H9 (cell line): ENCODE measurements around the gene KCNN3. TPM values are rescaled to one million over a fixed set of nuclear protein-coding genes. Genes with fewer than 3 reads are reported as not detected.

Experiments used
- DNase-seq: peaks from one replicate; pipeline ENCODE4 v3.0.0-alpha.2; 2017
- H2AFZ ChIP-seq: one replicate; pipeline ENCODE4 v1.6.1; 2013; ENCODE audit warnings: mild to moderate bottlenecking, low read length, control low read depth, moderate library complexity
- H2AK5ac ChIP-seq: 2 replicates; pipeline ENCODE4 v1.6.1; 2013; ENCODE audit warnings: low read length, control low read depth, mixed read lengths; ENCODE audit not compliant: insufficient read length
- H2BK120ac ChIP-seq: one replicate; pipeline ENCODE4 v1.6.1; 2013; ENCODE audit warnings: low read depth, mild to moderate bottlenecking, low read length, control low read depth, inconsistent platforms; ENCODE audit not compliant: poor library complexity, severe bottlenecking
- H2BK12ac ChIP-seq: 2 replicates; pipeline ENCODE4 v1.6.1; 2013; ENCODE audit warnings: low read length, control low read depth, mixed read lengths, low read depth; ENCODE audit not compliant: insufficient read length
- H2BK15ac ChIP-seq: 2 replicates; pipeline ENCODE4 v1.6.1; 2013; ENCODE audit warnings: low read depth, low read length, control low read depth
- H2BK20ac ChIP-seq: one replicate; pipeline ENCODE4 v1.6.1; 2013; ENCODE audit warnings: low read depth, mild to moderate bottlenecking, low read length, control low read depth, inconsistent platforms; ENCODE audit not compliant: poor library complexity, severe bottlenecking
- H2BK5ac ChIP-seq: 2 replicates; pipeline ENCODE4 v1.6.1; 2013; ENCODE audit warnings: low read length, control low read depth, mixed read lengths; ENCODE audit not compliant: insufficient read length
- H3K14ac ChIP-seq: 2 replicates; pipeline ENCODE4 v1.6.1; 2013; ENCODE audit warnings: low read length, control low read depth; ENCODE audit not compliant: insufficient read depth
- H3K18ac ChIP-seq: 2 replicates; pipeline ENCODE4 v1.6.1; 2013; ENCODE audit warnings: low read depth, mild to moderate bottlenecking, mixed read lengths, low read length, control low read depth; ENCODE audit not compliant: insufficient read length
- H3K23ac ChIP-seq: 2 replicates; pipeline ENCODE4 v1.6.1; 2013; ENCODE audit warnings: low read length, control low read depth, mixed read lengths, low read depth; ENCODE audit not compliant: insufficient read length
- H3K23me2 ChIP-seq: 2 replicates; pipeline ENCODE4 v1.6.1; 2013; ENCODE audit warnings: low read depth, mild to moderate bottlenecking, mixed read lengths, low read length, control low read depth; ENCODE audit not compliant: insufficient read length, poor library complexity, severe bottlenecking
- H3K27ac ChIP-seq: 2 replicates; pipeline ENCODE4 v1.5.1; 2013; ENCODE audit warnings: low read length, control low read depth, mixed read lengths, low read depth; ENCODE audit not compliant: insufficient read length
- H3K27me3 ChIP-seq: 2 replicates; pipeline ENCODE4 v1.6.1; 2013; ENCODE audit warnings: low read length, control low read depth, inconsistent platforms; ENCODE audit not compliant: insufficient read depth
- H3K4ac ChIP-seq: 2 replicates; pipeline ENCODE4 v1.6.1; 2013; ENCODE audit warnings: low read depth, mild to moderate bottlenecking, control low read depth, inconsistent platforms, low read length, moderate library complexity
- H3K4me1 ChIP-seq: 2 replicates; pipeline ENCODE4 v1.6.1; 2013; ENCODE audit warnings: low read length, control low read depth, inconsistent platforms; ENCODE audit not compliant: insufficient read depth
- H3K4me2 ChIP-seq: 2 replicates; pipeline ENCODE4 v1.6.1; 2013; ENCODE audit warnings: low read length, control low read depth, mixed read lengths; ENCODE audit not compliant: insufficient read length, insufficient read depth
- H3K56ac ChIP-seq: 2 replicates; pipeline ENCODE4 v1.6.1; 2013; ENCODE audit warnings: low read depth, mild to moderate bottlenecking, mixed read lengths, low read length, control low read depth; ENCODE audit not compliant: insufficient read length
- H3K79me1 ChIP-seq: 2 replicates; pipeline ENCODE4 v1.6.1; 2013; ENCODE audit warnings: low read depth, mild to moderate bottlenecking, moderate library complexity, low read length, control low read depth, inconsistent platforms; ENCODE audit not compliant: insufficient read depth, poor library complexity, severe bottlenecking
- H3K79me2 ChIP-seq: 2 replicates; pipeline ENCODE4 v1.6.1; 2013; ENCODE audit warnings: low read length, control low read depth, inconsistent platforms; ENCODE audit not compliant: insufficient read depth
- H3K9ac ChIP-seq: 2 replicates; pipeline ENCODE4 v1.6.1; 2013; ENCODE audit warnings: low read length, control low read depth, mixed read lengths; ENCODE audit not compliant: insufficient read length; ENCODE audit errors: extremely low read depth
- H3K9me3 ChIP-seq: one replicate; pipeline ENCODE4 v1.6.1; 2013; ENCODE audit warnings: low read depth, low read length, inconsistent platforms; ENCODE audit not compliant: control insufficient read depth
- H3T11ph ChIP-seq: one replicate; pipeline ENCODE4 v1.6.1; 2013; ENCODE audit warnings: mild to moderate bottlenecking, low read length, control low read depth, inconsistent platforms
- H4K20me1 ChIP-seq: one replicate; pipeline ENCODE4 v1.6.1; 2013; ENCODE audit not compliant: control insufficient read depth, insufficient read length, insufficient read depth
- H4K5ac ChIP-seq: 2 replicates; pipeline ENCODE4 v1.6.1; 2013; ENCODE audit warnings: low read depth, mild to moderate bottlenecking, mixed read lengths, low read length, control low read depth; ENCODE audit not compliant: insufficient read length
- H4K8ac ChIP-seq: replicated peaks from 2 replicates; pipeline ENCODE4 v1.6.1; 2013; ENCODE audit warnings: low read length, control low read depth, mixed read lengths, low read depth; ENCODE audit not compliant: insufficient read length
- H4K91ac ChIP-seq: 2 replicates; pipeline ENCODE4 v1.6.1; 2013; ENCODE audit warnings: low read depth, mild to moderate bottlenecking, moderate library complexity, mixed read lengths, low read length, control low read depth; ENCODE audit not compliant: insufficient read length
- H3K27ac Mint-ChIP-seq, 3 experiments: 2 replicates in 2 of 3; 3 replicates in 1 of 3; pipeline ENCODE4 v1.8.0; 2020 to 2021; ENCODE audit warnings: mixed read lengths in 3 of 3, mild to moderate bottlenecking in 1 of 3, moderate library complexity in 1 of 3
- H3K27me3 Mint-ChIP-seq: 2 replicates; pipeline ENCODE4 v1.8.0; 2021; ENCODE audit warnings: low read depth, mild to moderate bottlenecking, moderate library complexity, mixed read lengths
- H3K36me3 Mint-ChIP-seq, 3 experiments: 2 replicates in 2 of 3; 3 replicates in 1 of 3; pipeline ENCODE4 v1.8.0; 2020 to 2021; ENCODE audit warnings: low read depth in 3 of 3, mixed read lengths in 3 of 3; ENCODE audit not compliant: insufficient read depth in 1 of 3
- H3K4me1 Mint-ChIP-seq, 2 experiments: 2 replicates each; pipeline ENCODE4 v1.8.0; 2020; ENCODE audit warnings: mixed read lengths in 2 of 2
- H3K4me3 Mint-ChIP-seq, 2 experiments: 2 replicates in 1 of 2; 3 replicates in 1 of 2; pipeline ENCODE4 v1.8.0; 2020 to 2021; ENCODE audit warnings: mild to moderate bottlenecking in 2 of 2, mixed read lengths in 2 of 2, moderate library complexity in 1 of 2
- H3K9me3 Mint-ChIP-seq, 2 experiments: 2 replicates in 1 of 2; 3 replicates in 1 of 2; pipeline ENCODE4 v1.8.0; 2020; ENCODE audit warnings: mild to moderate bottlenecking in 2 of 2, mixed read lengths in 2 of 2, moderate library complexity in 1 of 2
- WGBS: extraction: QIAGEN DNeasy Blood & Tissue Kit; methylation state at CpG from one replicate; pipeline ENCODE4 v1.1.7; 2013; ENCODE audit warnings: missing lambda C conversion rate, low lambda C conversion rate, mixed read lengths; ENCODE audit not compliant: insufficient read length; ENCODE audit errors: extremely low coverage; 5-methylcytosine and 5-hydroxymethylcytosine counted together
- total RNA-seq: library from RNA; stranded (reverse); gene quantifications from 2 replicates; pipeline ENCODE4 v1.2.1, GENCODE V29; 2021
- TF ChIP-seq, protein P1 (sequence below): fragments of 200-600 bp; sonication (generic); conservative IDR thresholded peaks from 3 replicates; pipeline ENCODE4 v1.8.0; 2021; ENCODE audit warnings: antibody characterized with exemption, mild to moderate bottlenecking

KCNN3 gene
- total RNA-seq, 1 experiment from 2014 or later = 0.83 TPM

DNA sequence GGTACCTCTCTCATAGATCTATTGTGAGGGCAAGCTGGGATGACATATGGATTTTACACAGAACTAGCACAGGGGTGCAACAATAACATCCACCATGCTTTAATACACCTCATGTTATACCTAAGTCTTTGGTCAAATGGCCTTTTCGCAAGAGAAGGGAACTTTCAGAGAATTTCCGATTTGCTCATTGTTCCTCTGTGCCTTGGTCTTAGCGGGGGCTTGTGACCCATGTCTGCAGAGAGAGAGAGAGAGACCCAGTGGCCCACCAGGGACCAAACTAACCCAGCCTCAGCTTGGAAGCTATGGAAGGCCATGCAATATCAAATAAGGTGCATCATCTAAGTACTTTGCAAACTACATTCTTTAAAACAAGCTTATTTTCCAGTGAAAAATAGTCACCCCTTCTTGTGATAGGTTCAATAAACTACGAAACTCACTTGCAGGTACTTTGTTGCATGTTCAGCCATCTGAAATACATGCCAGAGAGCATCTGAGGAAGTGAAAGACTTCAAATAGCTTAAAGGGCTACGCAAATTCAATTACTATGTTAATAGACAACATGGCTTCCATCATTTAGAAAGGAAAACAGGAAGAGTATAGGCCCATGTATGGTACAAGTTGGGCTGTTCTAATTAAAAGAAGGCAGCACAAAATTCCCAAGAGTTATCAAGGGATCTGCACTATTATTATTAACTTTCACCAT is 100.7 kb downstream of the KCNN3 start:
- H3K56ac ChIP-seq = no peak overlapping the region
- H3K18ac ChIP-seq = no peak overlapping the region
- no peak overlapping the region for H3K27ac ChIP-seq
- H3K79me1 ChIP-seq = no peaks in the 10 kb centered on the region
- H2BK5ac ChIP-seq = no peak overlapping the region
- H3T11ph ChIP-seq = no peak overlapping the region
- Mint-ChIP-seq H3K4me1 (peaks cover 21 to 25% of the 10 kb centered on the region in 2 experiments), H3K4me3 (no peak overlapping the region), H3K36me3 (no peaks in the 10 kb centered on the region), H3K27me3 (peaks cover 10% of the 10 kb centered on the region), H3K27ac (no peak overlapping the region), H3K9me3 (no peaks in the 10 kb centered on the region)
- no peak overlapping the region for H3K4ac ChIP-seq
- H3K23ac ChIP-seq = no peak overlapping the region
- no peak overlapping the region for H2BK120ac ChIP-seq
- no peaks in the 10 kb centered on the region; the same call in 1 of the 2 replicates for H3K4me1 ChIP-seq
- no peak overlapping the region for H2BK15ac ChIP-seq
- no peak overlapping the region for H2BK20ac ChIP-seq
- no peak overlapping the region for H3K9ac ChIP-seq
- H2AK5ac ChIP-seq = no peak overlapping the region
- no peaks in the 10 kb centered on the region for H3K9me3 ChIP-seq
- H4K5ac ChIP-seq = no peak overlapping the region
- no peak overlapping the region for H4K91ac ChIP-seq
- no CpG with 5 or more reads among the region's 5 CpGs for WGBS
- H2BK12ac ChIP-seq = no peak overlapping the region
- TF ChIP-seq, protein P1, sequence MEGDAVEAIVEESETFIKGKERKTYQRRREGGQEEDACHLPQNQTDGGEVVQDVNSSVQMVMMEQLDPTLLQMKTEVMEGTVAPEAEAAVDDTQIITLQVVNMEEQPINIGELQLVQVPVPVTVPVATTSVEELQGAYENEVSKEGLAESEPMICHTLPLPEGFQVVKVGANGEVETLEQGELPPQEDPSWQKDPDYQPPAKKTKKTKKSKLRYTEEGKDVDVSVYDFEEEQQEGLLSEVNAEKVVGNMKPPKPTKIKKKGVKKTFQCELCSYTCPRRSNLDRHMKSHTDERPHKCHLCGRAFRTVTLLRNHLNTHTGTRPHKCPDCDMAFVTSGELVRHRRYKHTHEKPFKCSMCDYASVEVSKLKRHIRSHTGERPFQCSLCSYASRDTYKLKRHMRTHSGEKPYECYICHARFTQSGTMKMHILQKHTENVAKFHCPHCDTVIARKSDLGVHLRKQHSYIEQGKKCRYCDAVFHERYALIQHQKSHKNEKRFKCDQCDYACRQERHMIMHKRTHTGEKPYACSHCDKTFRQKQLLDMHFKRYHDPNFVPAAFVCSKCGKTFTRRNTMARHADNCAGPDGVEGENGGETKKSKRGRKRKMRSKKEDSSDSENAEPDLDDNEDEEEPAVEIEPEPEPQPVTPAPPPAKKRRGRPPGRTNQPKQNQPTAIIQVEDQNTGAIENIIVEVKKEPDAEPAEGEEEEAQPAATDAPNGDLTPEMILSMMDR = no peak
- H3K27me3 ChIP-seq = no peaks in the 10 kb centered on the region
- H3K14ac ChIP-seq = no peak overlapping the region
- H4K8ac ChIP-seq = no peak overlapping the region
- H3K79me2 ChIP-seq = no peaks in the 10 kb centered on the region
- DNase-seq = no peak
- H3K4me2 ChIP-seq = no peak overlapping the region
- H2AFZ ChIP-seq = no peak overlapping the region
- H4K20me1 ChIP-seq = no peaks in the 10 kb centered on the region
- H3K23me2 ChIP-seq = no peaks in the 10 kb centered on the region
